ENCODE measurements around the gene ABHD15. TPM values are rescaled to one million over a fixed set of nuclear protein-coding genes. Genes with fewer than 3 reads are reported as not detected.

ABHD15 gene
- total RNA-seq, 4 donors from 2014 or later: 5.4 to 12.6 (median 11.1) TPM

DNA sequence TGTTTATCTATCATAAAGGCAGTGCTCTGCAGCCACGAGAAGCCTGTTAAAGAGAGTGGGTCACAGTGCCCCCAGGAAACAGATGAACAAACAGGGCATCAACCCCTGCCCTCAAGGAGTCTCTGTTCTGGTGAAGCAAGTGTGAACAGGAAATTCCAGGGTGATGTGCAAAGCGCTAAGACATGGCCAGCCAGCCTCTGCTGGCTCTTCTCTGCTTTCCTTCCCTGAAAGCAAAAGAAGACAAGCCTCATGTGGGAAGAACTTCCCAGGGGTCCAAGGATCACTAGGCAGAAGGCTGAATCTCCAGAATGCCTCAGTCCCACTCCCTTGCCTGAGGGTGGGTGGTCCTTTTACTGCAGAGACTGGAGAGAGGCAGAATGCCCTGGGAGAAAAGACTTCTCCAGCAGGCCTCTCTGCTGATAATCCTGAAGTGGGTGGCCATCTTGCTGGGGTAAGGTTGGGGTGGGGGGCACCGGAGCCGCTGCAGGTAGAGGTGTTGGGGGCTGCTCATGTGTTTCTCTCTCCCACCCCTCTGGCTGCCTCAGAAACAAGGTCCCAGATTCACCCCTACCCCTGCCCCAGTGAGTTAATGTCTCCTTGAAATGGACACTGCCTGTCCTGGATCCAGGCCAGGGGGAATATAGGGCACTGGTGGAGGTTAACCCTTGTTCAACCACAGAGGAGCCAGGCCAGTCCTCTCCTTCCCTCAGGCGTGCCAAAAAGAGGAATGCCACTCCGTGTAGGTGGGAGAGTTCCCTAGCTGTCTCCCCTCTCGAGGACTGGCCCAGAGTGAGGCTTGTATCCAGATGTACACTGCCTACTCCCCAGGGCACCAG lies 28.5 kb upstream of the ABHD15 start:
- Histone ChIP-seq H3K27me3 (no peaks in the 10 kb centered on the region), H3K36me3 (no peaks in the 10 kb centered on the region), H3K9me3 (no peaks in the 10 kb centered on the region), H3K4me1 (peaks cover 0 to 70% (median 42%) of the 10 kb centered on the region in 3 donors), H3K4me3 (no peak overlapping the region), H3K27ac (no peak overlapping the region)
- no peak for ATAC-seq
- TF ChIP-seq POLR2A (IDR thresholded peaks at IDR 0.05) (no peak), EP300 (IDR thresholded peaks at IDR 0.05) (no peak), CTCF (IDR thresholded peaks at IDR 0.05) (no peak), POLR2AphosphoS5 (IDR thresholded peaks at IDR 0.05) (no peak)
- no CpG with 5 or more reads among the region's 7 CpGs for WGBS, 2 donors (ENCODE audit: low coverage in 1 of 2)

GRCh38 chr17:29594519-29595090 lies 27.8 kb upstream of the ABHD15 start:
- no peak for ATAC-seq
- no peaks in the 10 kb centered on the region for H3K36me3 ChIP-seq
- no peaks in the 10 kb centered on the region for H3K9me3 ChIP-seq
- WGBS, 2 donors (ENCODE audit: low coverage in 1 of 2): 47 to 60% methylated on average over 1 to 2 of the region's 11 CpGs
- TF ChIP-seq CTCF (IDR thresholded peaks at IDR 0.05) (no peak), EP300 (IDR thresholded peaks at IDR 0.05) (no peak), POLR2AphosphoS5 (IDR thresholded peaks at IDR 0.05) (no peak), POLR2A (IDR thresholded peaks at IDR 0.05) (no peak)
- no peaks in the 10 kb centered on the region for H3K27me3 ChIP-seq
- H3K4me3 ChIP-seq: peak overlapping the region in 1 of 2 donors; percentile 76
- peak overlapping the region in 1 of 4 donors; percentile 76 for H3K27ac ChIP-seq
- H3K4me1 ChIP-seq: peaks cover 0 to 78% (median 49%) of the 10 kb centered on the region in 3 donors

- peaks cover 0 to 78% (median 49%) of the 10 kb centered on the region in 3 donors for H3K4me1 ChIP-seq
- peak overlapping the region in 3 of 4 donors; percentile 24 to 76 (median 62) for H3K27ac ChIP-seq
- H3K4me3 ChIP-seq: peak overlapping the region; percentile 60 to 76
- H3K27me3 ChIP-seq: no peaks in the 10 kb centered on the region
- no peaks in the 10 kb centered on the region for H3K9me3 ChIP-seq
- WGBS, 2 donors (ENCODE audit: low coverage in 1 of 2): no CpG with 5 or more reads among the region's 64 CpGs
- TF ChIP-seq POLR2A (IDR thresholded peaks at IDR 0.05) (no peak), CTCF (IDR thresholded peaks at IDR 0.05) (peak in 2 of 4 experiments; percentile 13 to 41)
- no peaks in the 10 kb centered on the region for H3K36me3 ChIP-seq
- ATAC-seq: no peak
Observed at GRCh38 chr17:29593591-29594518, 27.0 kb upstream of the ABHD15 start.

GRCh38 chr17:29592850-29593551 lies 26.2 kb upstream of the ABHD15 start, which contains the start of gene ANKRD13B:
Gene ANKRD13B, plus strand, starts transcription at chr17:29593132. Its CDS starts 490 bp downstream, at chr17:29593622.
- Histone ChIP-seq H3K36me3 (no peaks in the 10 kb centered on the region), H3K4me1 (peaks cover 0 to 85% (median 52%) of the 10 kb centered on the region in 3 donors), H3K4me3 (peak within 1 kb of the TSS; percentile 60 to 89), H3K9me3 (no peaks in the 10 kb centered on the region), H3K27me3 (no peaks in the 10 kb centered on the region), H3K27ac (peak within 1 kb of the TSS; percentile 58 to 98 (median 90))
- ATAC-seq: no peak
- TF ChIP-seq POLR2AphosphoS5 (IDR thresholded peaks at IDR 0.05) (no peak), POLR2A (IDR thresholded peaks at IDR 0.05) (no peak), CTCF (IDR thresholded peaks at IDR 0.05) (no peak), EP300 (IDR thresholded peaks at IDR 0.05) (no peak)
- WGBS, 2 donors (ENCODE audit: low coverage in 1 of 2): no CpG with 5 or more reads among the region's 96 CpGs
